Stimulated activated CD8-positive, alpha-beta memory T cell treated with anti-CD3 and anti-CD28 coated beads, Interleukin-2, amount 100 ng/mL, for 48 hours (primary cell): ENCODE results near the gene LHPP.

Source experiments
- DNase-seq, 2 donors: peaks; one replicate each; pipeline ENCODE4 v3.0.0-alpha.2; 2020; ENCODE audit warnings: low read depth in 2 of 2

The LHPP gene

DNA sequence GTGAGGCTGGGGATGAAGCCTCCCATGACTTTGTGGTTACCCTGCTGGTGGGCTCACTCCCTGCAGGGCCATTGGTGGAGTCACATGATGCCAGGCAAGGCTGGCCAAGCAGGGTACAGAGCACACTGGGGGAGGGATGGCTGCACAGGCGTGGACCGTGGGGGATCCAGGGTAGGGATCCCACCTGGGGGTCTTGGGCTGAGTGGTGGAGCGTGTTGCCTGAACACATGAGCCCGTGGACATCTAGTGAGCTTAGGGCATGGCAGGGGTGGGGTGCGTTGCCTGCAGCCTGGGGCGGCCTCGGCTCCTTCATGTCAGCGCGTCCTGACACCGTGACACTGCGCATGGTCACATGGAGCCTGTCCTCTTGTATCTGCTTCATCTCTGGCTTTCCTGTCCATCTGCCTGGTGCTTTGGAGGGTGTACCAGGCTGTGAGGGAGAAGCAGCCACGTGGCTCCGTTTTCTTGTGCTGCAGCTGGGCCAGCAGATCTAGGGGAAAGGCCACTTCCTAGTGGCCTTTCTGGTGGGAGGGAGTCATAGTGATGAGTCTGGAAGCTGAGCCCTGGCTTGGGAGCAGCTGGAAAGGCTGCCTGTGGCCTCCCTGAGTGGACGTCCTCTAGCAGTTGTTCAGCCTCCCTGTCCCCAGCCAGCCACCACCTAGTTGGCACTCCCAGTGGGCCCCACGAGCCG, 96.2 kb downstream of the LHPP start:
- no peak for DNase-seq

DNA sequence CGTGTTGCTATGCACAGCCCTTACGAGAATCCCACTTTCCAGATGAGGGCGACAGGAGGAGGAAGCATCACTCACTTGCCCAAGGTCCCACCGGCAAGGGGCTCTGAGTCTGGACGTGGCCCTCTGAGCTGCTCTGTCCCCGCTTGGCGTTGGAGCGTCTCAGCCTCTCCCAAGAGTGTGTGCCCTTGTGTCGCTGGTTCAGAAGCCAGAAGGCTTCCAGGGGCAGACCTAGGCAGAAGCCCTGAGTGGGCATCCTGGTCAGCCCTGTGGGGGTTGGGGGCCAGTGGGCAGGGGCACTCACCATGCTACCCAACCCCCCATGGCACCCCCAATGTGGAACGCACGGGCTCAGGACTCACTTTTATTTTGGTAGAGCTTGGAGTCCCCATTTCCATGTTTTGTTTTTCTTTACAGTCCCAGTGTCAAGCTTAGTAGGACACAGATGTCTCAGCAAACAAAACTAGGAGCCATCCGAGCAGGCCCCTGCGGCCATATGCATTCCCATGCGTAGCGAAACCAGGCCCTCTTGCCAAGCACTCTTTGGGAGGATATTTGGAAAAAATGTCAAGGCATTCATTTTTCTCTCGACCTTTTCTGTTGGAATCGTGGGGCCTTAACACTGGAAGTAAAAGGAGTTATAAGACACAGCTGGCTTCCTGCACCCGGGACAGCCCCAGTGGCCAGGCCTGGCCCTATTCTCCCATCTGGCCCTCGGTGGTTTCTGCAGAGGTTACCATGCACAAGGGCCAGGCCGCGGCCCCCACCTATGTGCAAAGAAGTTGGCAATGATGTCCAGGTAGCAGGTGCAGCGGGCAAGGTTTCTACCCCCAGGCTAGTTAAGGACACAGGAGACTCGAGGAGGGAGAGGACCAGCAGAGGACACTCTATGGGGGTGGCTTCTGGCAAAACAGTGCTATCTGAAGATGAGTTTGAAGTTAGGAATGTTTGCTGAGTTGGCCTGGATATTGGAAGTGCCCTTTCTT, 97.0 kb downstream of the LHPP start:
- DNase-seq = no peak

DNA sequence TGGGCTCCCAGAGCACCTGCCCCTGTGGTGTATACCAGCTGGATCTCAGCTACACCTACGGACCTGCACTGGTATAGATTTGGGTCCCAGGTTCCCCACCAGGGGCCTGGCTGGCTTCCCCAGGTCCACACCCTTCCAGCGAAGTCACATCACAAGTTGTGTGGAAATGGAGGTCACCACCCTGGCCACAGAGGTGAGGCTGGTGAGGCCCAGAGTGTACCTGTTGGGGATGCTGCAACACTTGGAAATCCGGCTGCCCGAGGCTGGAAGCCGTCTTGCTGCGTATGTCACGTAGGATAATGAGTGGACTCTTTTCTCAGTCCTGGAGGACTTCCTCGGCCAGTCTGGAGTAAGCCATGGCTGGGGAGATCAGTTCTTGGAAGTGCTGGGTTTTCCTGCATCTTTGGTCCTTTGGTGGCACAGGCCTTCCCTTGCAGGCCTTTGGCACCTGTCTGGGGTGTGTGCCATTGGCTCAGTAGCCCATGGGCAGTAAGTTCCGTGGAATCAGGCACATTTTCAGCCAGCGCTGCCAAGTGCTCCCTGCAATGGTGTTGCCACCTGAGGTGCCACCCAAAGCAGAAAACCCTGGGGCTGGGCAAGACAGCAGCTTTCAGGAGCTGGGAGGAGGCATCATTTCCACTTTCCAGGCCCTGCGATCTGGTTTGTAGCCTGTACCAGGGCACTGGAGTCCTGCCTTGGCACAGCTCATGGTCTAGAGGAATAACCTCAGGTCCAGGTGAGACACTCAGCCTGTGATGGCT, 97.9 kb downstream of the LHPP start:
- no peak for DNase-seq

DNA sequence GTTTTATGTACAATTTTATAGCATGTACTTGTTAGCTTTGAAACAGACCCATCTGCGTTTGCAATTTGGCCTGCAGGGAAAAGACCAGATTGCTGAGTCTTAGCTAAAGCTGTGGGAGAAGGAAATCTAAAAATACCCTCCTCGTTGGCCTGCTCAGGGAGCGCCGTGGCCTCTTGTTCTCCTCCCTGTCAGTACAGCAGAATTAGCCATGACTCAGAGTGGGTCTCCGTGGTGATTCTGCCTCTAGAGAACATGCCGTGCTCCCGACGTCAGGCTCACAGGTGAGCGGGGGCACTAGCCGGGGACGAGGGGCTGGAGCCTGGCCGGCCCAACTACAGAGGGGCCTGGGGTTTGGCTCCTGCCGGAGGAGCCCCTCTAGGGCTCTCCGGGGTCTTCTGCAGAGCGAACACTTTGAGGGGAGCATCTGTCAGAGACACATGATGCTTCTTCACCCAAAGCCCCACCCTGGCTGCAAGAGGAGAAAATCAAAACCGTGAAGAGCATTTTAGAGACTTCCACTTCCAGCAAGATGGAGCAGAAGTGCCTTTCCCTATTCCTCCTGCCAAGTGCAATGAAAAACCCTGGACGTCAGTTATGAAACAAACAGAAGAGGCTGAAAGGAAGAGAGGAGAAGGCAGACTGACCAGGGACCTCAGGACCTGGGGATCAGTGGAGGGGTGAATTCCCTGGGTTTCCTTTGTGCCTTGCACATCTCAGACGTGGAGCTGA, 98.9 kb downstream of the LHPP start:
- no peak for DNase-seq

DNA sequence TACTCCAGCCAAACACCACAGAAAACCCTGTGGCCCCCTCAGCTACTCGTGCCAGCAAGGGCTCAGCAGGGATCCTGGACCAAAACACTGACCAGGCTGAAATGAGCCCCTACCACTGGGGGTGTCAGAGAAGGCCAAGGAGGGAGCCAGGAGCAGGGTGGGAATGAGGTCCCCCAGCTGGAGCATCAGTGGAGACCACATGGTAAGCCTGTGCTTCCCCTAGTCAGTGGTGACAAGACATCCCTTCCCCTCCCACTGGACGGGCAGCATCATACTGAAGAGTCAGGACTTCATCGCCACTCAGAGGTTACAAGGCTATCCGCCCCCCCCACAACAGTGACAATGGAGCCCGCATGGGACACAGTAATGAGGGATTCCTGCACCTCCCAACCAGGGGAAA, 99.6 kb downstream of the LHPP start:
- DNase-seq = no peak

DNA sequence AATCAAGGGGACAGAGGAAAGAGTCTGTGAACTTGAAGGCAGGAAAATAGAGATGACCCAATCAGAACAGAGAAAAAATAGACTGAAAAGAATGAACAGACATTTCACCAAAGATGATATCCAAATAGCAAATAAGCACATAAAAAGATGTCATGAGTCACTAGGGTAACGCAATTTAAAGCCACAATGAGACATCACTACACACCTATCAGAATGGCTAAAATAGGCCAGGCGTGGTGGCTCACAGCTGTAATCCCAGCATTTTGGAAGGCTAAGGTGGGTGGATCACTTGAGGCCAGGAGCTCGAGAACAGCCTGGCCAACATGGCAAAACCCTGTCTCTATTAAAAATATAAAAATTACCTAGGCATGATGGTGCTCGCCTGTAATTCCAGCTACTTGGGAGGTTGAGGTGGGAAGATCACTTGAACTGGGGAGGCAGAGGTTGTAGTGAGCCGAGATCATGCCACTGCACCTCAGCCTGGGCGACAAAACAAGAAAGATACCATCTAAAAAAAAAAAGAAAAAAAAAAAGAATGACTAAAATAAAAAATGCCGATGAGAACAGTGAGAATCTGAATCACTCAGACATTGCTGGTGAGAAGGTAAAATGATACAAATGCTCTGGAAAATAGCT, 100.9 kb downstream of the LHPP start:
- no peak for DNase-seq

DNA sequence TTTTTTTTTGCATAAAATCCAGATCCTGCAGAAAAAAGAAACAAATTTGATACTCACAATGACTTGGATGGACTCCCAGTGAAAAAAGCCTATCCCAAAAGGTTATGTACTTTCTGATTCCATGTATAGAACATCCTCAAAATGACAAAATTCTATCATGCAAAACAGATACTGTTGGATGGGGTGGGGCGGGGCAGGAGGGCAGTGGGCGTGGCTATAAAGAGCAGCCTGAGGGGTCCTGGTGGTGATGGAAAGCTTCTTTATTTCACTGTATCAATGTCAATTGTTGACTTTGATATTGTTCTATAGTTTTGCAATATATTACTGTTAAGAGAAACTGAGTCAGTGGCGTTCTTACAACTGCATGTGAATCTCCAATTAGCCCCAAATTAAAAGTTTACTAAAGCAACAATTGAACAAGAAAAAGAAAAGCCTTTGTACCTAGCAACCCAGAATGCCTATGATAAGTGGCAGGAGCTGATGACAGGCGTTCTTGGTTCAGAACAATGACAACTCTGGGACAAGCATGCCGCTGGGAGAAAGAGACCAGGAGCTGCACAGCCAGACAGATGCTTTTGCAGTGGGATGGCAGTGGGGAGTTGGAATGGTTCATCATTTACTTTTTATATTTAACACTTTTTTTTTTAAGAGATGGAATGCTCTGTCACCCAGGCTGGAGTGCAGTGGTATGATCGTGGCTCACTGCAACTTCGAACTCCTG, 101.9 kb downstream of the LHPP start:
- no peak for DNase-seq

DNA sequence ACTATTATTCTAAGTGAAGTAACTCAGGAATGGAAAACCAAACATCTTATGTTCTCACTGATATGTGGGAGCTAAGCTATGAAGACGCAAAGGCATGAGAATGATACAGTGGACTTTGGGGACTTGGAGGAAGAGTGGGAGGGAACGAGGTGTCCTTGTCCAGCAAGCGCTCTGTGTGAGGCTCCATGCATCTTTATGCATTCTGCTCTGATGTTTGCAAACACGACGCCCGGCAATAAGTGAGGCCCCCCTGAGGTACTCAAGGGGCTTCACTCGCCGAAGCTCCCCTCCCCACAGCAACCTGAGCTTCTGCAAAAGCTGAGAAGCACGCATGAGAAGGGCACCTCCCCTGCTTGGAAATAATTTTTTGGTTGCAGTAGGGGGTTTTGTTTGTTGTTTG, 103.3 kb downstream of the LHPP start:
- no peak for DNase-seq

DNA sequence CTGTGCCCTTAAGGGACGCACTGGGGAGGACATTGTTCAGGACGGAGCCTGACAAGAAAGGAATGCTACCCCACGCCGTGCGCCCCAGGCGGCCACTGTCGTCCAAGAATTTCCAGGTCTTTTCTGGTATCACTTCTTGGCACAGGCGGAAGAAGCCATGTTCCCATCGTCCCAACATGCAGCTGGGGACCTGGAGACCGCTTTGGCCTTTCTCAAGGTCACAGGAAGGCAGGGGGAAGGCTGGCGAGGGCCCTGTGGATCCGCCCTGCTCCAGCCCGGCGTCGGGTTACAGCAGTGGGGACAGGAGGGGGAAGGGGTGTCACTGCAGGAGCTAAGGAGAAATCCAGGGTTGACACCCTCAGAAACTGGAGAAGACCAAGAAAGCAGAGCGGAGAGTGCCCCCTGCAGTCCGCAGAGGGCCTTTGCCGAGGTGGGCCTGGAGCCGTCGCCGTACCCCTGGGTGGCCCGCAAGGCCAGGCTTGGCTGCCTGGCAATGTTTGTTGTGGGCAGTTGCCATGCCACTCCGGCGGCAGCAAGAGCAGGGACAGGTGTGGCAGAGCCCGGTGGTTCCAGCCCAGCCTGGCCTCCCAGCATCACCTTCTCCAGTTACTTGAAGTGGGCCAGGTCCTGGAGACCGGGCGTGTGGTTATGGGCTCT, 104.1 kb downstream of the LHPP start:
- DNase-seq = no peak

DNA sequence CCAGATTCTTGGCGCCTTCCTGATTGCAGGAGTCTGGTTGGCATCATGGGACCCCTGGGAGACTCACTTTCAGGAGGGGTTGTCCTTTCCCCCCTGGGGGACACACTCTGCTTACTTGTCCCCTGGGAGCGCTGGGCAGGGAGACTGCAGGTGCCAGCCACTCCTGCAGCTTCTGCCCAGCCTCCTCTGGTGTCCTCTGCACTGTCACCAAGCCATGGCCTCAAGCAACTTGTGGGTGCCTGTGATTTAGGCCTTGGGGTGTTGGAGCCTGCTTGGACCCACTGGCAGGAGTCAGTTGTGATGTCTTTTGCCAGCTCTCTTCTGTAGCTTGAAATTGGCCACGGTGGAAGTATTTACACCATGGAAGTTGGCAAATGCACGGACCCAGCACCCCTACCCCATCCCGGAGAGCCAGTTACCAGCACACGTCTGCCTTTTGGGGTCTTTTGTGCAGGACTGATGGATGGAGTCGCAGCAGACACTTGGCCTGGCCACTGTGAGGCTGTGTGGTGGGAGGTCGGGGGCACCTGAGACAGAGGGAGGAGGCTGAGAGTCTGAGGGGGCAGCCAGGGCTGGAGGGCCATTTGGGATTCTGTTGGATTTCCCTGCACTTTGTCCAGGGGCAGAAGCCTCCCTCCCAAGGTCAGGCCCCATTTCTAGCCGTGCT, 104.7 kb downstream of the LHPP start:
- DNase-seq = no peak

DNA sequence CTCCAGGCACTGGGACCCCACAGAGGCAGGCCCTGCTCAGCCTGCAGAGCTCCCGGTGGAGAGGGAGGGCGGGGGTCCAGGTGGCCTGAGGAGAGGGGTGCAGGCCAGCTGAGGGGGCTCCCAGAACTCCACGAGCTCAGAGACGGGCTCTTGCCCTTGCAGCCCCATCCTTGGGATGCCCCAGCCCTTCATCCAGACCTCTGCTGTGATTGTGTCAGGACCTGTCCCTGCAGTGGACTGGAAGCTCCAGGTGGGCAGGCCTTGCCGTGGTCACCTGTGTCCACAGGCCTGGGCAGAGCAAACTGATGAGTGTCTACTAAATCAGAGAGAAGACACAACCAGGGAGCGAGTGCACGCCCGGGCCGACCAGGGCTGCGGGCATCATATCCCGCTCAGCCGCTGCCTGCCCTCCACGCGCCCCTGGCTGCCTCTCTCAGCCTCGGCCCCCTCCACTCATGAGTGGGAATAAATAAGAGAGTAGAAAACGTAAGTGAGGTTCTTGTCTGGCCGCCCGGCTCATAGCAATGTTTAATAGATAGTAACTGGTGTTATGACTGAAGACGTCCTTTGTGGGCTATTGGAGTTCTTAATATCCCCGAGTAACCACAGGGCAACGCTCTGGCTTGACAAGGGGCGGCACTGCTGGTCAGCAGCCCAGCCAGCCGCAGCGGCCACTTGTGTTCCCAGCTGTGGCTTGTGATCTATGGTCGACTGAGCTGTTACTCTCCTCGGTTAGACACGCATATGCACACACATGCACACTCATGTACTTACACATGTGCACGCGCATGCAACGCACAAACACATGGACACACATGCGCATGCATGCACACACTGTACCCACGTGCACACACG, 105.6 kb downstream of the LHPP start:
- no peak for DNase-seq

DNA sequence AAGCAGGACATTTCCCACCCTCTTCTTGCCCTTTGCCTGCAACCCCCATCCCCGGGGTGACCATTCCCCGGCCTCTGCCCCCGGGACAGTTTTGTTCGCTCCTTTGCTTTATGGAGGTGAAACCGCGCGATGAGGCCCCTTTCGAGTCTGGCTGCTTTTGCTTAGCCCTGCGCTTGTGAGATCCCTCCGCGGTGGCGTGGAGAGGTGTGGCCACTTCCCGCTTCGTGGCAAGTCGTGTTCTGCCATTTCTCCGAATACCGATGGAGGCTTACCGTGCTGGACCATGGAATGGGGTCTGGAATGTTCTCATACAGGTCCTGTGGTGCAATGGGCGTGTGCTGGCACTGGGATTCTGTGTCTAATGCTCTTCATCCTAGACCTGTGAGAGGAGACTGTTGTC, 106.7 kb downstream of the LHPP start:
- DNase-seq = no peak

DNA sequence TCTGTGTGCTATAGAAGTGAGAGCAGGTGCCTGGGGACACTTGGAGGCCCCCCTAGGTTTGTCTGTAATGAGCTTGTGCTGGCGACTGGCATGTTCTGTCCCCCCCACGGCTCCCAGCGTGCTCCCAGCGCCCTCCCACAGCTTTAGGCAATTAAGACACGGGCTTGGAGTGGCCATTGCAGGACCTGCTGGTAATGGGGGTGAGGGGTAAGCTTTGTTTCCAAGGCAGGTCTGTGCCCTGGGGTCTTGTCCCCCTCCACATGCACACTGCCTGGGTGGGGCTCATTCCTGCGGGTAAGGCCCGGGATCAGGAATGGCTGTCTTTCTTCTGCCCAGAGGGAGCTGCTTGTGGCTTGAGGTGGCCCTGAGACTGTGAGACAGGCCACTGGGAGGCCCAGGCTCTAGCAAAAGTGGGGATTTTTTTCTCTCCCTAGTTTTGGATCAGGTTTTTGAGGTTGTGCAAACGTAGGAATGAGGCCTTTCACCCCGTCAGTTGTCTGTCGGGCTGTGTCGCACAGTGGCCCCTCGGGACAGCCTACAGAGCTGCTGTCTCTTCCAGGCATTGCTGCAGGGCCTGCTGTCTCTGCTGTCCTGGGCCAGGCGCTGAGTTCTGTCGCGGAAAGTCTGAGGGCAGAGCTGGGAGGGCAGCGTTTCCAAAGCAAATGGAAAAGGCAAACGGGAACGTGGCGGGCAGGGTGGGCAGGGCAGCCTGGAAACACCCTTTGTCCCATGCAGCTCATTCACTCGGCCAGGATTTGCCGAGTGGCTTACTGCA, 107.4 kb downstream of the LHPP start:
- no peak for DNase-seq

DNA sequence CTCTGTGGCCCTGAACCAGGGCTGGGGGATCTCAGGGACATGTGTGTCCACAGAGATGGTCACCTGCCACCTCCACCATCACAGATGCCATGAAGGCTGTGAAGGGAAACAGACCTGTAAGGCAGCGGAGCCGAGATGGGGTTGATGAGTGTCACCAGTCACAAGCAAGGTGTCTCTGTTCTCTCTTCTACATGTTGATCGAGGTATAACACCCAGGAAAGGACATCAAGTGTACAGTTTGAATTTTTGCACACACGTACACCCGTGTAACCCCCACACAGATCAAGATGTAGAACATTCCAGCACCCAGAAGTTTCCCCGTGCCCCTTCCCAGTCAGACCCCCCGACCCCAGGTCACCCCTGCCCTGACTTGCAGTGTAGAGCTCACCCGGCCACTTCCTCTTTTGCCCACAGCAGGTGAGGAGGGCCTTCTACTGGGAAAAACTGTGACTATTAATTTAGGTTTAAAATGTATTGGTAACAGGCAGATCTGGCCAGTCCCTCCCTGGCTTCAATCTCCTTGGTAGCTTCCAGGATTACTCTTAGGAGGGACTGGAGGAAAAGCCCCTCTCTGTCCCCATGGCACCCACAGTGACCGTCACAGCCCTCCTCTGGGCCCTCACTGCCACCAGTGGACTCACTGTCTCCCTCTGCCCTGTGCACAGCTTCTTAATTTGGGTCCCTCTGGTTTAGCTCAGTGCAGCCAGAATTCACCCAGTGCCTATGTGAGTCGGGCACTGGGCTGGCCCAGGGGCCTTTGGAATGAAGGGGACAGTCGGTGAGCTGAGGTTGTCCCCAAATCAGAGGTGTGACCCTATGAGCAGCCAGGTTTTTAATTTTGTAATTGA, 108.2 kb downstream of the LHPP start:
- DNase-seq = no peak

DNA sequence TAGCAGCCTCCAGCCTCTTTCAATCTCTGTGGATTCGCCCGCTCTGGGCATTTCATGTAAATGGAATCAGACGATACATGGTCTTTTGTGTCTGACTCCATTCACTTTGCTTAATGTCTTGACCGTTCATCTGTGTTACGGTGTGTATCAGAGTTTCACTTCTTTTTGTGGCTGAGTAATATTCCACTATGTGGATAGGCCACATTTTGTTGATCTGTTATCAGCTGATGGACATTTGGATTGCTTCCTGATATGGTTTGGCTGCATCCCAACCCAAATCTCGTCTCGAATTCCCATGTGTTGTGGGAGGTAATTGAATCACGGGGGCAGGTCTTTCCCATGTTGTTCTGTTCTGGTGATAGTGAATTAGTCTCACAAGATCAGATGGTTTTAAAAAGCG, 109.0 kb downstream of the LHPP start:
- DNase-seq = no peak

DNA sequence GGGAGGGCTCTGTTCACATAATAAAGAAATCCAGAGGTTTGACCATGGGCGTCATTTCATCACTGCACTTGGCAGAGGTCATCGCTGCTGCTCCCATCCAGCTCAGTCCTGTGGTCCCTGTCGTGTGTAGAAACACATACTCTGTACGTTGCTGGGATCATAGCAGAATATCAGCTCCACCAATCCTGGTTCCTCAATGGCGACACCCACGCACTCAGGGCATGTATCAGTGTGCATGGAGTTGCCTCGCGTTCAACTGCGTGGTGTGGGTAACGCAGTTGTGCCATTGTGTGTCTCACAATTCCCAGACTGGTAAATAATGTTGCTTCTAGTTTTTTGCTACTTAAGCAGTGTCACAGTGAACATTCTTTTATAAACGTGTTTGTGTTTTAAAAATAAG, 111.1 kb downstream of the LHPP start:
- no peak for DNase-seq
